ENCODE results near the gene GPRC5A. TPM values are rescaled to one million over a fixed set of nuclear protein-coding genes. Genes with fewer than 3 reads are reported as not detected.

Gene GPRC5A
- total and polyA plus RNA-seq, 2 of the 13 experiments (the other 11 are each of a cell fraction or from before 2014, with no cell fraction given): 0.27 to 3.0 TPM

DNA sequence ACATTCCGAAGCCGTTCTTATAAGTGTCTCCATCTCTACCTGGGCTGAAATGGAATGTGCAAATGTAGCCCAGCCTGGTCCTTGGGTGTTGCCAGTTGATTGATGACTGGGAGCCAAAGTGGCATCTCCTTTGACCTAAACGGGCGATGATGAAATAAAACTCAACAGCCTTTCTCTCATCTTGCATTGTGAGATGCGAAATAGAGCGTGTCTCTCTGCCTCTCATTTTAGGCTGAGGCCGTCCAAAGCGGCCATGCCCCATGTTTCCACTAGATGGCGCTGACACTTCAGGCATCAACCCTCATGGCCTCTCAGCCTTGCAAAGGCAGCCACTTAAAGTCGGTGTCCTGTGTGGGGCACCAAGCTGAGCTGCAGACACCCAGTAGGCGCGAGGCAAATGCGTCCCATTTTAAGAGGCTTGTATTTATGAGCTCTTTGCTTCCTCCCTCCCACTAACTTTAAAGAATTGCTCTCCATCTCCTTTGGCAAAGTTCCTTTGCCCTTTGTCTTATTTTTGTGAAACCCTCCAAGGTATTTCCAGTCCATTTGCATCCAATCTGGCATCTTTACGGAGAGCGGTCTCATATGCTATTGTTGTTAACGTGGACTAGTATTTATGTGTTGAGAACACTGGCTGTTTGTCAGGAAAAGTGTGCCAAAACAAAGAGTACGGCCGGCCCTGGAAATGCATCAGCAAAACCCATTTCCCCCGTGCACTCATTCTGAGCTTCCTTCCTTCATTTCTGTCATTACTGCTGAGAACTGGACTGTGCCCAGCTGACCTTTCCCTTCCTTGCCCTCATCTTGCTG, 25.0 kb downstream of the GPRC5A start (continued):
- TF ChIP-seq, protein P1, sequence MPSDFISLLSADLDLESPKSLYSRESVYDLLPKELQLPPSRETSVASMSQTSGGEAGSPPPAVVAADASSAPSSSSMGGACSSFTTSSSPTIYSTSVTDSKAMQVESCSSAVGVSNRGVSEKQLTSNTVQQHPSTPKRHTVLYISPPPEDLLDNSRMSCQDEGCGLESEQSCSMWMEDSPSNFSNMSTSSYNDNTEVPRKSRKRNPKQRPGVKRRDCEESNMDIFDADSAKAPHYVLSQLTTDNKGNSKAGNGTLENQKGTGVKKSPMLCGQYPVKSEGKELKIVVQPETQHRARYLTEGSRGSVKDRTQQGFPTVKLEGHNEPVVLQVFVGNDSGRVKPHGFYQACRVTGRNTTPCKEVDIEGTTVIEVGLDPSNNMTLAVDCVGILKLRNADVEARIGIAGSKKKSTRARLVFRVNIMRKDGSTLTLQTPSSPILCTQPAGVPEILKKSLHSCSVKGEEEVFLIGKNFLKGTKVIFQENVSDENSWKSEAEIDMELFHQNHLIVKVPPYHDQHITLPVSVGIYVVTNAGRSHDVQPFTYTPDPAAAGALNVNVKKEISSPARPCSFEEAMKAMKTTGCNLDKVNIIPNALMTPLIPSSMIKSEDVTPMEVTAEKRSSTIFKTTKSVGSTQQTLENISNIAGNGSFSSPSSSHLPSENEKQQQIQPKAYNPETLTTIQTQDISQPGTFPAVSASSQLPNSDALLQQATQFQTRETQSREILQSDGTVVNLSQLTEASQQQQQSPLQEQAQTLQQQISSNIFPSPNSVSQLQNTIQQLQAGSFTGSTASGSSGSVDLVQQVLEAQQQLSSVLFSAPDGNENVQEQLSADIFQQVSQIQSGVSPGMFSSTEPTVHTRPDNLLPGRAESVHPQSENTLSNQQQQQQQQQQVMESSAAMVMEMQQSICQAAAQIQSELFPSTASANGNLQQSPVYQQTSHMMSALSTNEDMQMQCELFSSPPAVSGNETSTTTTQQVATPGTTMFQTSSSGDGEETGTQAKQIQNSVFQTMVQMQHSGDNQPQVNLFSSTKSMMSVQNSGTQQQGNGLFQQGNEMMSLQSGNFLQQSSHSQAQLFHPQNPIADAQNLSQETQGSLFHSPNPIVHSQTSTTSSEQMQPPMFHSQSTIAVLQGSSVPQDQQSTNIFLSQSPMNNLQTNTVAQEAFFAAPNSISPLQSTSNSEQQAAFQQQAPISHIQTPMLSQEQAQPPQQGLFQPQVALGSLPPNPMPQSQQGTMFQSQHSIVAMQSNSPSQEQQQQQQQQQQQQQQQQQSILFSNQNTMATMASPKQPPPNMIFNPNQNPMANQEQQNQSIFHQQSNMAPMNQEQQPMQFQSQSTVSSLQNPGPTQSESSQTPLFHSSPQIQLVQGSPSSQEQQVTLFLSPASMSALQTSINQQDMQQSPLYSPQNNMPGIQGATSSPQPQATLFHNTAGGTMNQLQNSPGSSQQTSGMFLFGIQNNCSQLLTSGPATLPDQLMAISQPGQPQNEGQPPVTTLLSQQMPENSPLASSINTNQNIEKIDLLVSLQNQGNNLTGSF (CRISPR knock-in tag; IDR thresholded peaks at IDR 0.05): no peak
- no peak for TF ChIP-seq HNF4G (IDR thresholded peaks at IDR 0.05; ENCODE audit: borderline replicate concordance, low read depth, low read length)
- TF ChIP-seq HNF4G (CRISPR knock-in tag; IDR thresholded peaks at IDR 0.05; ENCODE audit: borderline replicate concordance, low read depth): no peak
- TF ChIP-seq U2AF1 (optimal IDR thresholded peaks at IDR 0.05; ENCODE audit: low read depth, low read length): no peak
- TF ChIP-seq ZNF501 (CRISPR knock-in tag; IDR thresholded peaks at IDR 0.05): no peak
- TF ChIP-seq, protein P2, sequence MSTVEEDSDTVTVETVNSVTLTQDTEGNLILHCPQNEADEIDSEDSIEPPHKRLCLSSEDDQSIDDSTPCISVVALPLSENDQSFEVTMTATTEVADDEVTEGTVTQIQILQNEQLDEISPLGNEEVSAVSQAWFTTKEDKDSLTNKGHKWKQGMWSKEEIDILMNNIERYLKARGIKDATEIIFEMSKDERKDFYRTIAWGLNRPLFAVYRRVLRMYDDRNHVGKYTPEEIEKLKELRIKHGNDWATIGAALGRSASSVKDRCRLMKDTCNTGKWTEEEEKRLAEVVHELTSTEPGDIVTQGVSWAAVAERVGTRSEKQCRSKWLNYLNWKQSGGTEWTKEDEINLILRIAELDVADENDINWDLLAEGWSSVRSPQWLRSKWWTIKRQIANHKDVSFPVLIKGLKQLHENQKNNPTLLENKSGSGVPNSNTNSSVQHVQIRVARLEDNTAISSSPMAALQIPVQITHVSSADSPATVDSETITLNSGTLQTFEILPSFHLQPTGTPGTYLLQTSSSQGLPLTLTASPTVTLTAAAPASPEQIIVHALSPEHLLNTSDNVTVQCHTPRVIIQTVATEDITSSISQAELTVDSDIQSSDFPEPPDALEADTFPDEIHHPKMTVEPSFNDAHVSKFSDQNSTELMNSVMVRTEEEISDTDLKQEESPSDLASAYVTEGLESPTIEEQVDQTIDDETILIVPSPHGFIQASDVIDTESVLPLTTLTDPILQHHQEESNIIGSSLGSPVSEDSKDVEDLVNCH (CRISPR knock-in tag; IDR thresholded peaks at IDR 0.05): no peak
- TF ChIP-seq, protein P3, sequence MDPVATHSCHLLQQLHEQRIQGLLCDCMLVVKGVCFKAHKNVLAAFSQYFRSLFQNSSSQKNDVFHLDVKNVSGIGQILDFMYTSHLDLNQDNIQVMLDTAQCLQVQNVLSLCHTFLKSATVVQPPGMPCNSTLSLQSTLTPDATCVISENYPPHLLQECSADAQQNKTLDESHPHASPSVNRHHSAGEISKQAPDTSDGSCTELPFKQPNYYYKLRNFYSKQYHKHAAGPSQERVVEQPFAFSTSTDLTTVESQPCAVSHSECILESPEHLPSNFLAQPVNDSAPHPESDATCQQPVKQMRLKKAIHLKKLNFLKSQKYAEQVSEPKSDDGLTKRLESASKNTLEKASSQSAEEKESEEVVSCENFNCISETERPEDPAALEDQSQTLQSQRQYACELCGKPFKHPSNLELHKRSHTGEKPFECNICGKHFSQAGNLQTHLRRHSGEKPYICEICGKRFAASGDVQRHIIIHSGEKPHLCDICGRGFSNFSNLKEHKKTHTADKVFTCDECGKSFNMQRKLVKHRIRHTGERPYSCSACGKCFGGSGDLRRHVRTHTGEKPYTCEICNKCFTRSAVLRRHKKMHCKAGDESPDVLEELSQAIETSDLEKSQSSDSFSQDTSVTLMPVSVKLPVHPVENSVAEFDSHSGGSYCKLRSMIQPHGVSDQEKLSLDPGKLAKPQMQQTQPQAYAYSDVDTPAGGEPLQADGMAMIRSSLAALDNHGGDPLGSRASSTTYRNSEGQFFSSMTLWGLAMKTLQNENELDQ (CRISPR knock-in tag; IDR thresholded peaks at IDR 0.05; ENCODE audit: borderline replicate concordance): no peak
- no peak for TF ChIP-seq SNAPC2 (CRISPR knock-in tag; IDR thresholded peaks at IDR 0.05)
- no peak for TF ChIP-seq HOXD1 (CRISPR knock-in tag; IDR thresholded peaks at IDR 0.05)
- no peak for TF ChIP-seq ZSCAN25 (CRISPR knock-in tag; IDR thresholded peaks at IDR 0.05)
- TF ChIP-seq ZNF564 (CRISPR knock-in tag; IDR thresholded peaks at IDR 0.05): no peak
- no peak for TF ChIP-seq TBX2 (CRISPR knock-in tag; IDR thresholded peaks at IDR 0.05; ENCODE audit: borderline replicate concordance)
- 0 out of 2 replicates have a peak, but pooled peaks have one; percentile 60 for TF ChIP-seq MIXL1 (CRISPR knock-in tag; IDR thresholded peaks at IDR 0.05)
- no peak for TF ChIP-seq NONO (IDR thresholded peaks at IDR 0.05)
- 0 out of 2 replicates have a peak, but pooled peaks have one; percentile 22 for TF ChIP-seq NONO (CRISPR knock-in tag; conservative IDR thresholded peaks at IDR 0.05)
- TF ChIP-seq, protein P4, sequence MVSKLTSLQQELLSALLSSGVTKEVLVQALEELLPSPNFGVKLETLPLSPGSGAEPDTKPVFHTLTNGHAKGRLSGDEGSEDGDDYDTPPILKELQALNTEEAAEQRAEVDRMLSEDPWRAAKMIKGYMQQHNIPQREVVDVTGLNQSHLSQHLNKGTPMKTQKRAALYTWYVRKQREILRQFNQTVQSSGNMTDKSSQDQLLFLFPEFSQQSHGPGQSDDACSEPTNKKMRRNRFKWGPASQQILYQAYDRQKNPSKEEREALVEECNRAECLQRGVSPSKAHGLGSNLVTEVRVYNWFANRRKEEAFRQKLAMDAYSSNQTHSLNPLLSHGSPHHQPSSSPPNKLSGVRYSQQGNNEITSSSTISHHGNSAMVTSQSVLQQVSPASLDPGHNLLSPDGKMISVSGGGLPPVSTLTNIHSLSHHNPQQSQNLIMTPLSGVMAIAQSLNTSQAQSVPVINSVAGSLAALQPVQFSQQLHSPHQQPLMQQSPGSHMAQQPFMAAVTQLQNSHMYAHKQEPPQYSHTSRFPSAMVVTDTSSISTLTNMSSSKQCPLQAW (CRISPR knock-in tag; IDR thresholded peaks at IDR 0.05): no peak
- no peak for TF ChIP-seq ATF1 (CRISPR knock-in tag; IDR thresholded peaks at IDR 0.05)
- 0 out of 4 replicates have a peak, but pooled peaks of 1 of the 2 experiments have one; percentile 44 for TF ChIP-seq KLF16 (CRISPR knock-in tag; IDR thresholded peaks at IDR 0.05)
